Muscle of leg (tissue), 11 donors: Measurements from ENCODE around the gene DNAJC12. TPM values are rescaled to one million over a fixed set of nuclear protein-coding genes. Genes with fewer than 3 reads are reported as not detected.
A peak's percentile ranks its signal among the peaks of the same experiment; 100 is the strongest.
"Not testable (repeated sequence)": the region's sequence is repeated elsewhere in the genome, so short reads cannot be mapped to it uniquely, and the experiment has no call there.

ENCODE experiments used
- DNase-seq: peaks from one replicate; pipeline ENCODE4 v3.0.0; 2013
- H3K27ac ChIP-seq: one replicate; pipeline ENCODE4 v1.5.1; 2013; ENCODE audit warnings: mild to moderate bottlenecking, low read length, control low read depth
- H3K27me3 ChIP-seq: one replicate; pipeline ENCODE4 v1.6.1; 2013; ENCODE audit warnings: low read length; ENCODE audit not compliant: control insufficient read depth, insufficient read depth
- H3K36me3 ChIP-seq: one replicate; pipeline ENCODE4 v1.6.1; 2013; ENCODE audit warnings: low read length; ENCODE audit not compliant: control insufficient read depth, insufficient read depth
- H3K4me1 ChIP-seq: one replicate; pipeline ENCODE4 v1.6.1; 2013; ENCODE audit warnings: low read length; ENCODE audit not compliant: control insufficient read depth, insufficient read depth
- H3K4me3 ChIP-seq: one replicate; pipeline ENCODE4 v1.5.1; 2013; ENCODE audit warnings: low read length, control low read depth
- H3K9me3 ChIP-seq: replicated peaks from 2 replicates; pipeline ENCODE4 v1.6.1; 2013; ENCODE audit warnings: low read depth, low read length; ENCODE audit not compliant: control insufficient read depth
- WGBS: methylation state at CpG from one replicate; pipeline ENCODE4 v1.1.5; 2013; ENCODE audit warnings: missing lambda C conversion rate; ENCODE audit not compliant: insufficient coverage; 5-methylcytosine and 5-hydroxymethylcytosine counted together
- polyA plus RNA-seq, 8 donors: library from polyadenylated mRNA; unstranded; fragments of 120-200 nt; gene quantifications; one replicate each; pipeline versions ENCODE4 v1.2.1 to v1.2.3, GENCODE V29; 2013; ENCODE audit warnings: inconsistent platforms in 1 of 8, low replicate concordance in 1 of 8; ENCODE audit not compliant: insufficient read length in 8 of 8, insufficient read depth in 1 of 8
- total RNA-seq: library from RNA; stranded (reverse); fragments of 120-200 nt; gene quantifications from one replicate; pipeline ENCODE4 v1.2.4, GENCODE V29; 2013

DNAJC12 gene
- total and polyA plus RNA-seq, 9 donors: 6.4 to 13.3 (median 8.5) TPM

DNA sequence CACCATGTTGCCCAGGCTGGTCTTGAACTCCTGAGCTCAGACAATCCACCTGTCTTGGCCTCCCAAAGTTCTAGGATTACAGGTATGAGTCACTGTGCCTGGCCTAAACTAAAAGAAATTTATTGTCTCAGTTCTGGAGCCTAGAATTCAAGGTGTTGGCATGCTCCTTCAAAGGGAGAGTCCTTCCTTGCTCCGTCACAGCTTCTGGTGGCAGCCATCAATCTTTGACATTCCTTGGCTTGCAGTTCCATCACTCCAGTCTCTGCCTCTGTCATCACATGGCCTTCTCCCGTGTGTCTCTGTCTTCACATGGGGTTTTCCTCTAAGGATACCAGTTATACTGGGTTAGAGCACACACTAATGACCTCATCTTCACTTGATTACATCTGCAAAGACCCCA is 55.5 kb downstream of the DNAJC12 start:
- Histone ChIP-seq H3K27ac (no peak overlapping the region), H3K9me3 (no peaks in the 10 kb centered on the region), H3K27me3 (no peaks in the 10 kb centered on the region), H3K4me3 (no peak overlapping the region), H3K4me1 (no peaks in the 10 kb centered on the region), H3K36me3 (no peaks in the 10 kb centered on the region)
- DNase-seq: no peak
- 25% methylated on average over 1 of the region's 2 CpGs for WGBS

DNA sequence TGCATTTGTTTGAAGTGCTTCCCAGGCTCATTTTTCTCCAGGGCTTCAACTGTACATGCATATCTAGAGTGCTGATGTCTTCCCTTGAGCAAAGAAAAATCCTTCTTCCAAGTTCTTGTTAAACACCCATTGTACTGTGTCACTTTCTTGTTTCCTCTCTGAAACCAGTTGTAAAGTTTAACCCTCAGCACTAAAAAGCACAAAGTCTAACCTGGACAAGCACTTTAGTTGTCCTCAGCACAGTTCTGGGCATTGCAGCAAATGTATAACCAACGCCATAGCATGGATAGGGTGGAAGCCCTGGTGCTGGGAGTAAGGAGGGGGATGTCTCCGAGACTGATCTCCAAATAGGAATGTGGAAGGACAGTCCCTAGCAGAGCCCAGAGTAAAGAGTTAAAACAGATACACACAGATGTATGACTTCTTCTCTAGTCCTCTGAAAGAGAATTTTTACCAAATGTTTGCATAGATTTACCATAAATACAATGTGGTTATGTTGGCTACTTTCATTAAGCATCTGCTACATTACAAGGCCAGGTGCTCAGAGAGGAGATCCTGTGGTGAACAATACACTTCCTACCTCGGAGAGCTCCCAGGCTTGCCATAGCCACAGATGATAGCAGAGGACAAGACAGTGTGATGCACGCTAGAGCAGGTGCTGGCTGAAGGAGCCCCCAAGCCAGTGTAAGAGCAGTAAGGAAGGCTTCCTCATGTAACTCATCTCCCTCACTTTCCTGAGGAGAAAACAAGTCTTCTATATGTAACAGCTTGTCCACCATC is 57.0 kb downstream of the DNAJC12 start:
- H3K36me3 ChIP-seq: no peaks in the 10 kb centered on the region
- H3K27me3 ChIP-seq: no peaks in the 10 kb centered on the region
- no peak for DNase-seq
- H3K9me3 ChIP-seq: no peaks in the 10 kb centered on the region
- no peaks in the 10 kb centered on the region for H3K4me1 ChIP-seq
- H3K27ac ChIP-seq: no peak overlapping the region
- no CpG with 5 or more reads among the region's 4 CpGs for WGBS
- H3K4me3 ChIP-seq: no peak overlapping the region

- DNase-seq, H3K4me3 ChIP-seq, H3K4me1 ChIP-seq, H3K36me3 ChIP-seq, H3K27me3 ChIP-seq, H3K27ac ChIP-seq, H3K9me3 ChIP-seq: not testable (repeated sequence)
- 30% methylated on average over 2 of the region's 5 CpGs for WGBS
These were observed 57.8 kb downstream of the DNAJC12 start for GRCh38 chr10:67780204-67780621.

GRCh38 chr10:67779465-67780203 is 58.4 kb downstream of the DNAJC12 start:
- DNase-seq: peak; percentile 88
- Histone ChIP-seq H3K4me3 (no peak overlapping the region), H3K27me3 (no peaks in the 10 kb centered on the region), H3K4me1 (no peaks in the 10 kb centered on the region), H3K27ac (no peak overlapping the region), H3K9me3 (no peaks in the 10 kb centered on the region), H3K36me3 (no peaks in the 10 kb centered on the region)
- WGBS: no CpG with 5 or more reads among the region's 4 CpGs

- H3K27me3 ChIP-seq: no peaks in the 10 kb centered on the region
- H3K4me1 ChIP-seq: no peaks in the 10 kb centered on the region
- no CpG with 5 or more reads among the region's 1 CpG for WGBS
- H3K27ac ChIP-seq: no peak overlapping the region
- no peaks in the 10 kb centered on the region for H3K9me3 ChIP-seq
- H3K4me3 ChIP-seq: no peak overlapping the region
- DNase-seq: no peak
- H3K36me3 ChIP-seq: no peaks in the 10 kb centered on the region
These were observed 61.6 kb downstream of the DNAJC12 start for GRCh38 chr10:67776371-67776770.

DNA sequence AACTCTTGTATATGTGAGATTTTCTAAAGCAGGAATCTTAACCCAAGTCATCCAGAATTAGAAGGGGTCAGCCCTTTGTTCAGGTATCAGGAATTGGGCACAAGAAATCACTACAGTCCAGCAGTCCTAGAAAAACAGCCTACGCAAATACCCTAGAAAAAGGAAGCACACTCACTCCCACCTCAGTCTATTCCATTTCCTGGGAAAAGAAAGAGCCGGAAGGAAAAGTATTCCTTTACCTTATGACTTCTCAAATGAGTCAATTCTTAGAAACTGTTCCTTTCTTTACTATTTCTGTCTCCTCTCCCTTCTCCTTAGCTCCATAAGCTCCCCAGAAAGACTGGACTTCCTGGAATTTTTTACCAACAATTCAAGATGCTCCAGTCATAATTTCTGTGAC is 62.7 kb downstream of the DNAJC12 start:
- H3K36me3 ChIP-seq: no peaks in the 10 kb centered on the region
- H3K4me1 ChIP-seq: no peaks in the 10 kb centered on the region
- H3K27me3 ChIP-seq: no peaks in the 10 kb centered on the region
- no peak overlapping the region for H3K4me3 ChIP-seq
- no peak for DNase-seq
- H3K9me3 ChIP-seq: no peaks in the 10 kb centered on the region
- 33% methylated on average over 1 of the region's 2 CpGs for WGBS
- no peak overlapping the region for H3K27ac ChIP-seq

- Histone ChIP-seq H3K36me3 (no peaks in the 10 kb centered on the region), H3K27ac (no peak overlapping the region), H3K4me3 (no peak overlapping the region), H3K9me3 (no peaks in the 10 kb centered on the region), H3K27me3 (no peaks in the 10 kb centered on the region), H3K4me1 (no peaks in the 10 kb centered on the region)
- DNase-seq: peak; percentile 59
These were observed 65.0 kb downstream of the DNAJC12 start for GRCh38 chr10:67772894-67773511.

DNA sequence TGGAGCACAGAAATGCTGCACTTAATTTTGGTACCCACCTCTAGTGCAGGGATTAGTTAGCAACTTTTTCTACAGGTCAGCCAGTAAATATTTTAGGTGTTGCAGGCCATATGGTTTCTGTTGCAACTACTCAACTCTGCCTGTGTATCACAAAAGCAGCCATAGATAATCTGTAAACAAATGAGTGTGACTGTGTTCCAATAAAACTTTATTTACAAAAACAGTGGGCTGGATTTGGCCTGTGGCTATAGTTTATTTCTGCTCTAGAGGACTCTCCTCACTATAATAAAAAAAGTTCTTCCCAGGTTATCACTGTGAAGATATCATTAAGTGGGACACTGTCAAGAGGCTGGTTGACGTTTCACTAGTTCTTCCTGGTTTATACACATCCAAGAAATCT is 65.8 kb downstream of the DNAJC12 start:
- Histone ChIP-seq H3K27ac (no peak overlapping the region), H3K4me1 (no peaks in the 10 kb centered on the region), H3K27me3 (no peaks in the 10 kb centered on the region), H3K36me3 (no peaks in the 10 kb centered on the region), H3K9me3 (no peaks in the 10 kb centered on the region), H3K4me3 (no peak overlapping the region)
- no CpG with 5 or more reads among the region's 1 CpG for WGBS
- DNase-seq: no peak

DNA sequence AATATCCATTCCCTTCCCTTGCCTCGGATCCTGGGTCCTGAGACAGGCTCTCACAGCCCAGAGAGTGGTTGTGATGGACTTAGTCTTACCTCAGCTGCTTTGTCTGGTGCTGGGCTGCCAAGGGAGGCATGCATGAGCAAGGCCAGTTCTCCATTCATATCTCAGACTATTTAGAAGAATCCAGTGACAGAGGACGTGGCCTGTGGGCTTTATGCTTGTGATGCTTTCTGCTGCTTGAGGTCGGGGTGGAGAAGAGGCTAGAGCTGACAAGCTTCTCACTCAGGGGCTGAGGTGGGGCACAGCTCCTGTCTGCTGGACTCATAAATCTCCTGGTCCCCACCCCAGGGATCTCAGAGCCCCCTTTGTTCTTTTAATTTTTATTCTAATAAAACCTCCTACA is 66.8 kb downstream of the DNAJC12 start:
- Histone ChIP-seq H3K36me3 (no peaks in the 10 kb centered on the region), H3K27ac (no peak overlapping the region), H3K4me3 (no peak overlapping the region), H3K4me1 (no peaks in the 10 kb centered on the region), H3K9me3 (no peaks in the 10 kb centered on the region), H3K27me3 (no peaks in the 10 kb centered on the region)
- no peak for DNase-seq
- WGBS: no CpG with 5 or more reads among the region's 3 CpGs

GRCh38 chr10:67770537-67770936 is 67.5 kb downstream of the DNAJC12 start:
- no peaks in the 10 kb centered on the region for H3K4me1 ChIP-seq
- no peak for DNase-seq
- H3K36me3 ChIP-seq: no peaks in the 10 kb centered on the region
- no peak overlapping the region for H3K27ac ChIP-seq
- no peaks in the 10 kb centered on the region for H3K27me3 ChIP-seq
- H3K9me3 ChIP-seq: no peaks in the 10 kb centered on the region
- H3K4me3 ChIP-seq: no peak overlapping the region
